Activated CD4-positive, alpha-beta memory T cell treated with anti-CD3 and anti-CD28 coated beads, Interleukin-2, amount 10 ng/mL, durations not matched to agents 7 days and 5 days (primary cell): ENCODE data around the gene VILL. TPM values are rescaled to one million over a fixed set of nuclear protein-coding genes. Genes with fewer than 3 reads are reported as not detected.

Experiments used
- CTCF ChIA-PET: fragments of 350-600 bp; sonication (Branson Sonifier 250); formaldehyde crosslinking; loops from one replicate; lab custom pipeline; 2021; ENCODE audit warnings: antibody characterized with exemption, inconsistent platforms; lab: Charles Lee
- POLR2A ChIA-PET: fragments of 350-600 bp; sonication (Branson Sonifier 250); formaldehyde crosslinking; loops from one replicate; lab custom pipeline; 2021; ENCODE audit warnings: antibody characterized with exemption; lab: Charles Lee
- DNase-seq: peaks from one replicate; pipeline ENCODE4 v3.0.0-alpha.2; 2020
- H3K27ac Mint-ChIP-seq: one replicate; pipeline ENCODE4 v1.8.0; 2021; ENCODE audit warnings: mild to moderate bottlenecking, mixed read lengths
- H3K27me3 Mint-ChIP-seq: one replicate; pipeline ENCODE4 v1.8.0; 2021; ENCODE audit warnings: mixed read lengths
- H3K36me3 Mint-ChIP-seq: one replicate; pipeline ENCODE4 v1.8.0; 2021; ENCODE audit warnings: low read depth, mixed read lengths
- H3K4me1 Mint-ChIP-seq: one replicate; pipeline ENCODE4 v1.8.0; 2021; ENCODE audit warnings: mixed read lengths
- H3K4me3 Mint-ChIP-seq: one replicate; pipeline ENCODE4 v1.8.0; 2021; ENCODE audit warnings: mild to moderate bottlenecking, mixed read lengths
- H3K9me3 Mint-ChIP-seq: one replicate; pipeline ENCODE4 v1.8.0; 2021; ENCODE audit warnings: mixed read lengths
- total RNA-seq, 2 experiments: library from RNA; stranded (reverse); gene quantifications; one replicate each; pipeline ENCODE4 v1.2.3, GENCODE V29; 2021

VILL gene
- total RNA-seq, 2 experiments from 2014 or later, result 18.4 to 18.7 TPM

DNA sequence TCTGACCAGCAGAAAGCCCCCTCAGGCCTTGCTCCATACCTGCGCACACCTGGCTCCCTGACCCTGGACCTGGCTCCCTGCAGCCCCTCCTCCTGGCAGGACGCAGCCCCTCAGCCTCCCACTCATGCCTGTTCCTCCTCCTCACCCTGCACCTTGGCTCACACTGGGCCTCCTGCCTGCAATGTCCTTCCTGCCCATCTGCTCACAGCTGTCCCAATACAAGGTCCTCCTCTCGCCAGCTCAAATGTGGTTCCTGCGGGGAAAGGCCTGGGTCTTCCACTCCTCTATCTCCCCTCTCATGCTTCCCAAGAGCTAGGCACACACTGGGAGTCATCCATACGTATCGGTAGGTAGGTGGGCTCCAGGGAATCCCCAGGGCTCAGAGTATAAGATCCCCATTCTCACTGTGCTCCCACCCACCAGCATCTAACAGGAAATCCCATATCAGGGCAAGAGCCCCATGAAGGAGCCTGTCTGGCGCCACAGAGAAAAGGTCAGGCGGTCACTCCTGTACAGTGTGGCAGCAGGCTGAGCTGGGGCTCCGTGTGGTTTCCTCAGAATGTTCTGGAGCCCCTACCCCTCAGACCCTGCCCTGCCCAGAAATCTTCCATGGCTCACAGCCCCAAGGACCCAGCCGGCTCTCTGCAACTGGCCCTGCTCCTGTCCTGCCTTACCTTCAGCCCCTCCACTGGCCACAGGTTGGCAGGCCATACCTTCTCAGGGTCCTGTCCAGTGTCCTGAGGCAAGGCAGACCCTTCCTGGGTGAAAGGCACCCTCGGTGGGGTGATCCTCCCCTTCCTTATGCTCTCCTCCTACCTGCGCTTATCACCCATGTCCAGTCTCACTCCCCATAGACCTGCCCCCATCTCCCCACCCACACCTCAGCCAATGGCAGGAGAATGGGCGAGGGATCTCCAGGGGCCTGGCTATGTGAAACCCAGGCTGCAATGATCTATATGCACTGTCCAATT is 28.0 kb downstream of the VILL start:
- DNase-seq, result no peak

DNA sequence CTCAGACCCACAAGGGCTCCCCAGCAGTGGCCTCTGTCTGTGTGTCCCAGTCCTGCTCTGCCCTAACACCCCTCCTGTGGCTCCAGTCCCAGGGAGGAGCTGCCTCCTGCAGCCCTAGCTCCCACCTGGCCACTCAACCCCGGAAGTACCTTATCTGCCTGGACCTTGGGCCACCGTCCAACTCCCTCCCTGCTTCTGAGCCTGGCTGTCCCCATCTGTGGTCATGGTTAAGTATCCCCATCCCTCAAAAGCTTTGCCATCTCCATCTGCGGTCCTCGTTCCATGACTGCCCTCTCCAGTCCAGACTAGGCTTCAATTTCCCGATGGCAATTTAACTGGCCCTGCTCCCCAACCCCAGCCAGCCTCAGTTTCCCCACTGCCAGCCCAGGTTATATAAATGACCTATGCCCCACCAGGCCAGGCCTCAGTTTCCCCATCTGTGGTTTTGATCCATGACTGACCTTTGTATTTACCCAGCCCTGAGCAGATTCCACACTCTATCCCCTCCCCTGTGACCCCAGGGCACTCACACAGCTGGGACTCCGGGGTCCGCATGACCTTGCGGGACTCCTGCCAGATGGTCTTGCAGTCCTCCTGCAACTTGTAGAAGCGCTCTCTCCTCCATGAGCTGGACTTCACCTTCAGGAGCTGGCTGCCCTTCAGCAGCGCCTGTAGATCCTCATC is 29.2 kb downstream of the VILL start:
- H3K4me1 Mint-ChIP-seq, result peaks cover 18% of the 10 kb centered on the region
- H3K36me3 Mint-ChIP-seq, result peaks cover 42% of the 10 kb centered on the region
- peaks cover 2% of the 10 kb centered on the region for H3K9me3 Mint-ChIP-seq
- no peaks in the 10 kb centered on the region for H3K27me3 Mint-ChIP-seq
- H3K27ac Mint-ChIP-seq, result no peak overlapping the region
- DNase-seq, result no peak
- ChIA-PET POLR2A (no interaction called here), CTCF (interaction anchor here (1.2 kb wide), 2 partner anchors 19 to 52 kb away, joined by 3 read pairs; partner anchors contain the start of gene DLEC1)
- no peak overlapping the region for H3K4me3 Mint-ChIP-seq

More for the DNA sequence above, 28.0 kb downstream of the VILL start:
- H3K36me3 Mint-ChIP-seq, result peaks cover 48% of the 10 kb centered on the region
- no peaks in the 10 kb centered on the region for H3K27me3 Mint-ChIP-seq
- H3K4me3 Mint-ChIP-seq, result no peak overlapping the region
- H3K9me3 Mint-ChIP-seq, result peaks cover 2% of the 10 kb centered on the region
- H3K4me1 Mint-ChIP-seq, result peaks cover 14% of the 10 kb centered on the region
- POLR2A ChIA-PET, result no interaction called here
- CTCF ChIA-PET, result interaction anchor here (1.2 kb wide), 1 partner anchor 20 kb away, joined by 3 read pairs; the partner anchor contains the start of gene DLEC1
- no peak overlapping the region for H3K27ac Mint-ChIP-seq

DNA sequence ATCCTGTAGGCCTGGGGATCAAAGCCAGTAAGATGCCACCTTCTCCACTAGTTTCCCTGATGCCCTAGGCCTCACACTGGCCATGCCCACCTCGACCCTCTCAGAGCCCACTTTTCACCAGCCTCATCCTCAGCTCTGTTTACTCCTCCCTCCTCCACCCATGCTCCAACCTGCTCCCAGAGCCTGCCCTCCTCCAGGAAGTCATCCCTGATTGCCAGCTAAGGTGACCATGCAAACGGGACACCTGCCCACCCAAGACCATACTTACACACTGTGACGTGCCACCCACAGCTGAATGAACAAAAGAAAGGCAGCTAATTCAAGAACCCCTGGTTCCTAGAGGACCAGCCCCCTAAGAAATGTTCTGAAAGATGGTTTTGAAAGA is 29.7 kb downstream of the VILL start:
- POLR2A ChIA-PET, result interaction anchor here (3.0 kb wide), 1 partner anchor 19 kb away, joined by 13 read pairs; the partner anchor contains the start of gene DLEC1
- DNase-seq, result no peak
- H3K4me1 Mint-ChIP-seq, result peaks cover 21% of the 10 kb centered on the region
- H3K27me3 Mint-ChIP-seq, result no peaks in the 10 kb centered on the region
- CTCF ChIA-PET, result interaction anchor here (1.2 kb wide), 2 partner anchors 19 to 53 kb away, joined by 3 read pairs; partner anchors contain the start of gene DLEC1
- H3K27ac Mint-ChIP-seq, result no peak overlapping the region
- H3K4me3 Mint-ChIP-seq, result no peak overlapping the region
- H3K9me3 Mint-ChIP-seq, result peaks cover 2% of the 10 kb centered on the region
- peaks cover 36% of the 10 kb centered on the region for H3K36me3 Mint-ChIP-seq

DNA sequence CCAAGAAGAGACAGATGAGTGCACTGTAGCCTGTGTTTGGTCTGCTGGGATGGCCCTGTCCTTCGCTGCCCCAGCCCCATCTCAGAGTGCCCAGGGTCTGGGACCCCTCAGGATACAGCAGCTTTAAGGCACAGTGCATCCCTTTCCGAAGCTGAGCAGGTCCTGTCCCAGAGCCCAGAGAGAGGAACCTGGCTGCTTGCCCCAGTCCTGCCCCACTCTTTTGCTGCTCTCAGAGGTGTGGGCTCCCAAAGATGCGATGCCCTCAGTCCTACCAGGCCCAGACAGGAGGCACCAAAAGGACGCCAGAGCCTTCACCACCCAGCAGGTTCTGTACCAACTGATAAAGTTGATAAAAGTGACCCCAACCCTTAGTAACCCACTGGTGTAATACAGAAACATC is 30.6 kb downstream of the VILL start:
- H3K9me3 Mint-ChIP-seq, result no peaks in the 10 kb centered on the region
- POLR2A ChIA-PET, result interaction anchor here (3.0 kb wide), 1 partner anchor 18 kb away, joined by 13 read pairs; the partner anchor contains the start of gene DLEC1
- no peaks in the 10 kb centered on the region for H3K27me3 Mint-ChIP-seq
- no peak overlapping the region for H3K4me3 Mint-ChIP-seq
- no peak for DNase-seq
- no peak overlapping the region for H3K27ac Mint-ChIP-seq
- H3K4me1 Mint-ChIP-seq, result peaks cover 28% of the 10 kb centered on the region
- H3K36me3 Mint-ChIP-seq, result peaks cover 30% of the 10 kb centered on the region
- CTCF ChIA-PET, result no interaction called here

- Mint-ChIP-seq H3K9me3 (no peaks in the 10 kb centered on the region), H3K27ac (no peak overlapping the region), H3K27me3 (peaks cover under 1% of the 10 kb centered on the region), H3K4me1 (peaks cover 28% of the 10 kb centered on the region), H3K4me3 (no peak overlapping the region), H3K36me3 (peaks cover 22% of the 10 kb centered on the region)
- ChIA-PET POLR2A (interaction anchor here (0.8 to 3.0 kb wide), 7 partner anchors 9 to 143 kb away, joined by 3 to 13 read pairs (median 5); partner anchors contain the start of genes DLEC1 and OXSR1), CTCF (interaction anchor here (1.1 to 2.4 kb wide), 3 partner anchors 17 to 48 kb away, joined by 4 to 9 read pairs (median 7); partner anchors contain the start of gene DLEC1)
- DNase-seq, result no peak
These were observed 31.7 kb downstream of the VILL start for GRCh38 chr3:38022301-38022700.

DNA sequence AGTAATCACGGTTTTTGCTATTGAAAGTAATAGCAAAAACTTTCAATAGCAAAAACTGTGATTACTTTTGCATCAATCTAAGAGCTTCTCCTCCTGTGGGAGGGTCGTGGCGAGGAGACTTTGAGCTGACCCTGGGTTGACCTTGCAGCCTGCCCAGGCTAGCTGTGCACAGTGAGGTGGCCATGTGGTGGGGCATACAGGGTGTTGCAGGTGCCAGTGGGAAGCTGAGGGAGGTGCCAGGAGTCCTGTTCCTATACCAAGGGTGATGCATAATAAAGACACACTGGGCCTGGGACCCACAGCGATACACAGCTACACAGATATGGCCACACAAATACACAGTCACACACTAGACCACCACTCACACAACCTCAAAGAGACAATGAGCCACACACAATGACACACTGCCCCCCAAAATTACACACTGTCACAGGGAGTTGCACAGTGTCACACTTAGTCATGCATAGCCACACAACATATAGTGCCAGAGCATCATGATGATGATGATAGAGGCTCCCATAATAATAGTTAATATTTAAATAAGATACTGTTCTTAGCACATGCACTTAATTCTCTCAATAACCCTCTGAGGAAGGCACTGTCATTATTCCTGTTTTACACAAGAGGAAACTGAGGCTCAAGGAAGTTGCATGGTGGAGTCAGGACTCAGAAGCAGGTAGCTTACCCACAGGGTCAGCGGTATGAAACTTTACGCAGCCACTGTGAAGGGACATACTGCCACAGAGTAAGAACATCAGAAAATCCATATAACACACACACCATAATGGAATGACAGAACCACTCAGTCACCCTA is 32.5 kb downstream of the VILL start:
- peaks cover 29% of the 10 kb centered on the region for H3K4me1 Mint-ChIP-seq
- no peak for DNase-seq
- H3K9me3 Mint-ChIP-seq, result no peaks in the 10 kb centered on the region
- H3K27ac Mint-ChIP-seq, result peak overlapping the region; percentile 95
- H3K27me3 Mint-ChIP-seq, result peaks cover 6% of the 10 kb centered on the region
- POLR2A ChIA-PET, result interaction anchor here (0.8 to 3.0 kb wide), 7 partner anchors 10 to 142 kb away, joined by 3 to 13 read pairs (median 5); partner anchors contain the start of genes DLEC1 and OXSR1
- peak overlapping the region; percentile 86 for H3K4me3 Mint-ChIP-seq
- H3K36me3 Mint-ChIP-seq, result peaks cover 18% of the 10 kb centered on the region
- CTCF ChIA-PET, result interaction anchor here (0.6 to 2.4 kb wide), 4 partner anchors 17 to 785 kb away, joined by 3 to 9 read pairs (median 6); partner anchors contain the start of gene DLEC1

DNA sequence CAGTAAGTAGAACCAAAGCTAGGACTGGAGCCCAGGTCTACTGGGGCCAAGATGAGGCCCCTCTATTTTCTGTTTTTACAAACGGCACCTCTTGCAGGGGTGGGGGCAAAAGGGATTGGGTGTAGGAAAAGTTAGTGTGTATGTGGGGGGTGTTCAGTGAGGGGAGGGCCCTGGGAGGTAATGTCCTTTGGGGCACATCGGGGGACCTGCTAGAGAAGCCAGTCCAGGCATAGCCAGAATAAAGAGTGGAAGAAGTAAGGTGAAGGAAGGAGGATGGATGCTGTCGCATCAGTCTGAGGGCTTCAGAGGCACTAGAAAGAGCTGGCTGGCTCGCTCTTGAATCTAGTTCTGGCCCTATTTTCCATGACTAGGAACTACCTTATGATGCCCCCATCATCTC is 36.3 kb downstream of the VILL start:
- DNase-seq, result no peak
- Mint-ChIP-seq H3K27ac (no peak overlapping the region), H3K9me3 (no peaks in the 10 kb centered on the region), H3K36me3 (peaks cover 2% of the 10 kb centered on the region), H3K4me3 (no peak overlapping the region), H3K27me3 (peaks cover 11% of the 10 kb centered on the region), H3K4me1 (peaks cover 52% of the 10 kb centered on the region)
- ChIA-PET POLR2A (no interaction called here), CTCF (no interaction called here)

- POLR2A ChIA-PET, result no interaction called here
- peak overlapping the region; percentile 35 for H3K4me3 Mint-ChIP-seq
- peaks cover 11% of the 10 kb centered on the region for H3K27me3 Mint-ChIP-seq
These were observed 37.2 kb downstream of the VILL start for GRCh38 chr3:38027466-38028465.

DNA sequence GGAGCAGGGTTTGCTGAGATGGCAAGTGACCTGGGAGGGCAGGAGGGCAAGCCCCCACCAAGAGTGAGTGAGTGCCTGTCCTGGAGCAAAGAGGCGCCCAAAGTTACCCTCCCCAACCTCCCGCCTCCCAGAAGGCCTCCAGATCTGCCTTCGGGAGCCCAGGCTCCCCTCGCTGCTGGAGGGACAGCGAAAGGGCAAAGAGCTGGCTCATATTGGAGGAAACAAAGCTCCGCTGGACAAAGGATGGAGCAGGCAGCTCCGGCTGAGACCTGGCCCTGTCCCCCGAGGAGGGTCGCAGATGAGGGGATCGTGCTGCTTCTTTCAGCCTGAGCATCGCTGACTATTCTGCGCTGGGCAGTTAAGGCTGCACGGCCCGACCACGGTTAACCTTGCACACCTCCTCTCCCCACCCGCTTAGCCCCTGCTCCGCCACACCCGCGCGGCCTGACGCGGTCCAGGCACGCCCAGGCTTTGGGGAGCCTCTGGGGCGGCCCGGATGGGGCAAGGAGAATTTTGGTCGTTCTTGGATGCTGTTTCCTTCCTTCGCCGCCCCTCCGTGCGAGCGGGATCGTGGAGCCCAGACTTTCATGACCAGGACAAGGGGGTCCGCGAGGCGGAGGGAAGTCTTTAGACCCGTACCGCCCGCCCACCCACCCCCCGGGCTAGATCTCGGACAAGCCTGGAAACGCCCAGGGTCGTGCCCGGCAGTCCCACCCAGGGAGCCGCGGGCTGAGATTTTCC is 38.2 kb downstream of the VILL start:
- H3K36me3 Mint-ChIP-seq, result peaks cover 2% of the 10 kb centered on the region
- peaks cover 11% of the 10 kb centered on the region for H3K27me3 Mint-ChIP-seq
- DNase-seq, result no peak
- H3K27ac Mint-ChIP-seq, result no peak overlapping the region
- no peaks in the 10 kb centered on the region for H3K9me3 Mint-ChIP-seq
- POLR2A ChIA-PET, result interaction anchor here (0.9 to 3.0 kb wide), 2 partner anchors 11 to 136 kb away, joined by 5 to 36 read pairs; partner anchors contain the start of genes DLEC1 and OXSR1
- H3K4me3 Mint-ChIP-seq, result peak overlapping the region; percentile 35
- peaks cover 55% of the 10 kb centered on the region for H3K4me1 Mint-ChIP-seq
- CTCF ChIA-PET, result interaction anchor here (1.5 kb wide), 1 partner anchor 25 kb away, joined by 4 read pairs; no protein-coding TSS in a partner anchor

More at GRCh38 chr3:38027466-38028465, 37.2 kb downstream of the VILL start:
- peaks cover 2% of the 10 kb centered on the region for H3K36me3 Mint-ChIP-seq
- no peak overlapping the region for H3K27ac Mint-ChIP-seq
- H3K4me1 Mint-ChIP-seq, result peaks cover 57% of the 10 kb centered on the region
- DNase-seq, result no peak
- CTCF ChIA-PET, result no interaction called here
- no peaks in the 10 kb centered on the region for H3K9me3 Mint-ChIP-seq

DNA sequence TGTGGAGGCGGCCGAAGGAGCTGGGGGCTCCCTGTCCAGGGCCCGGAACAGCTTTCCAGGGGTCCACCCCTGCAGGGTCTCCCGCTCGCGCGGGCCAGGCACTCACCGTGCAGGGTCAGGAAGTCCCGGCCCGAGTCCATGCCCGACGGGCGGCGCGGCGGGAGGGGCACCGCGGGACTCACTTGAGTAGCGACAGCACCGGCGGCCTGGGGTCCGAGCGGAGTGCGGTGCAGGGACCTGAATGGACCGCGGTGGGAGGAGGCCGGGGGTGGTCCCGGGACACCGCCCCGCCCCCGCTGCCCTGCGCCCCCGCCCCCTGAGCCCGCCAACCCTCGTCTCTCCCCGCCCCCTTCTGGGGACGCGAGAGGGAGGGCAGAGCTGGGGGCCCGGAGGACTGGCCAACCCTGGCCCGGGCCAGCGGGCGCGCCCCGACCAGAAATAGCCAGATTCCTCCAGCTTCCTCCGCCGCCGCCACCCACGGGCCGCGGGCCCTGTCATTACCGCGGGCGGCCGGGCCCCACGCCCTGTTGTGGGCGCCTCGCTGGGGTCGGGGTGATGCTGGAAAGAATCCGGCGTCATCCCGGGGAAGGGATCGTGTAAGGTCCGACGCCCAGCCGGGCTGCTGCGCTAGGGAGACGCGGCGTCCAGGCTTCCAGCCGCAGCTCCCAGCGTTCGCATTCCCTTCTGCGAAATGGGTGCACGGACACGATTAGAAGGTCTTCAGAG is 39.0 kb downstream of the VILL start, which contains the start of gene PLCD1:
Gene PLCD1, minus strand, starts transcription at position 243 of the 726 bp plus-strand sequence. Its CDS starts 103 bp downstream, at position 140.
- Mint-ChIP-seq H3K9me3 (no peaks in the 10 kb centered on the region), H3K4me1 (peaks cover 53% of the 10 kb centered on the region), H3K36me3 (peaks cover 2% of the 10 kb centered on the region), H3K27me3 (peaks cover 11% of the 10 kb centered on the region), H3K4me3 (peak within 1 kb of the TSS; percentile 40), H3K27ac (no peak within 1 kb of the TSS)
- CTCF ChIA-PET, result interaction anchor here (1.5 kb wide), 1 partner anchor 26 kb away, joined by 4 read pairs; no protein-coding TSS in a partner anchor
- DNase-seq, result peak; percentile 54
- POLR2A ChIA-PET, result interaction anchor here (0.9 to 3.0 kb wide), 3 partner anchors 10 to 135 kb away, joined by 3 to 36 read pairs (median 5); partner anchors contain the start of genes DLEC1 and OXSR1
